Panc1 (cell line): ENCODE data around the gene FBXL2.

Source experiments
- POLR2AphosphoS5 ChIP-seq: IDR thresholded peaks from 2 replicates; pipeline ENCODE4 v1.6.1; 2012; ENCODE audit warnings: mild to moderate bottlenecking, low read depth, low read length, moderate library complexity
- SIN3A ChIP-seq: IDR thresholded peaks from 2 replicates; pipeline ENCODE4 v1.6.1; 2012; ENCODE audit warnings: low read depth, mild to moderate bottlenecking, low read length, moderate library complexity, borderline replicate concordance; ENCODE audit not compliant: insufficient read depth
- TF ChIP-seq, protein P1 (sequence below): fragments of 450-650 bp; IDR thresholded peaks from 2 replicates; pipeline ENCODE4 v1.5.1; 2017; ENCODE audit warnings: mild to moderate bottlenecking
- TF ChIP-seq, protein P2 (sequence below), 2 experiments: IDR thresholded peaks; 2 replicates each; pipeline ENCODE4 v1.6.1; 2011 to 2012; ENCODE audit warnings: low read depth in 2 of 2, control low read depth in 1 of 2, low read length in 1 of 2, mild to moderate bottlenecking in 1 of 2, moderate library complexity in 1 of 2; ENCODE audit not compliant: insufficient read depth in 1 of 2

- TF ChIP-seq, protein P1, sequence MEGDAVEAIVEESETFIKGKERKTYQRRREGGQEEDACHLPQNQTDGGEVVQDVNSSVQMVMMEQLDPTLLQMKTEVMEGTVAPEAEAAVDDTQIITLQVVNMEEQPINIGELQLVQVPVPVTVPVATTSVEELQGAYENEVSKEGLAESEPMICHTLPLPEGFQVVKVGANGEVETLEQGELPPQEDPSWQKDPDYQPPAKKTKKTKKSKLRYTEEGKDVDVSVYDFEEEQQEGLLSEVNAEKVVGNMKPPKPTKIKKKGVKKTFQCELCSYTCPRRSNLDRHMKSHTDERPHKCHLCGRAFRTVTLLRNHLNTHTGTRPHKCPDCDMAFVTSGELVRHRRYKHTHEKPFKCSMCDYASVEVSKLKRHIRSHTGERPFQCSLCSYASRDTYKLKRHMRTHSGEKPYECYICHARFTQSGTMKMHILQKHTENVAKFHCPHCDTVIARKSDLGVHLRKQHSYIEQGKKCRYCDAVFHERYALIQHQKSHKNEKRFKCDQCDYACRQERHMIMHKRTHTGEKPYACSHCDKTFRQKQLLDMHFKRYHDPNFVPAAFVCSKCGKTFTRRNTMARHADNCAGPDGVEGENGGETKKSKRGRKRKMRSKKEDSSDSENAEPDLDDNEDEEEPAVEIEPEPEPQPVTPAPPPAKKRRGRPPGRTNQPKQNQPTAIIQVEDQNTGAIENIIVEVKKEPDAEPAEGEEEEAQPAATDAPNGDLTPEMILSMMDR: no peak
- no peak for TF ChIP-seq SIN3A
- TF ChIP-seq POLR2AphosphoS5: no peak
- TF ChIP-seq, protein P2, sequence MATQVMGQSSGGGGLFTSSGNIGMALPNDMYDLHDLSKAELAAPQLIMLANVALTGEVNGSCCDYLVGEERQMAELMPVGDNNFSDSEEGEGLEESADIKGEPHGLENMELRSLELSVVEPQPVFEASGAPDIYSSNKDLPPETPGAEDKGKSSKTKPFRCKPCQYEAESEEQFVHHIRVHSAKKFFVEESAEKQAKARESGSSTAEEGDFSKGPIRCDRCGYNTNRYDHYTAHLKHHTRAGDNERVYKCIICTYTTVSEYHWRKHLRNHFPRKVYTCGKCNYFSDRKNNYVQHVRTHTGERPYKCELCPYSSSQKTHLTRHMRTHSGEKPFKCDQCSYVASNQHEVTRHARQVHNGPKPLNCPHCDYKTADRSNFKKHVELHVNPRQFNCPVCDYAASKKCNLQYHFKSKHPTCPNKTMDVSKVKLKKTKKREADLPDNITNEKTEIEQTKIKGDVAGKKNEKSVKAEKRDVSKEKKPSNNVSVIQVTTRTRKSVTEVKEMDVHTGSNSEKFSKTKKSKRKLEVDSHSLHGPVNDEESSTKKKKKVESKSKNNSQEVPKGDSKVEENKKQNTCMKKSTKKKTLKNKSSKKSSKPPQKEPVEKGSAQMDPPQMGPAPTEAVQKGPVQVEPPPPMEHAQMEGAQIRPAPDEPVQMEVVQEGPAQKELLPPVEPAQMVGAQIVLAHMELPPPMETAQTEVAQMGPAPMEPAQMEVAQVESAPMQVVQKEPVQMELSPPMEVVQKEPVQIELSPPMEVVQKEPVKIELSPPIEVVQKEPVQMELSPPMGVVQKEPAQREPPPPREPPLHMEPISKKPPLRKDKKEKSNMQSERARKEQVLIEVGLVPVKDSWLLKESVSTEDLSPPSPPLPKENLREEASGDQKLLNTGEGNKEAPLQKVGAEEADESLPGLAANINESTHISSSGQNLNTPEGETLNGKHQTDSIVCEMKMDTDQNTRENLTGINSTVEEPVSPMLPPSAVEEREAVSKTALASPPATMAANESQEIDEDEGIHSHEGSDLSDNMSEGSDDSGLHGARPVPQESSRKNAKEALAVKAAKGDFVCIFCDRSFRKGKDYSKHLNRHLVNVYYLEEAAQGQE (IDR thresholded peaks at IDR 0.05; ENCODE audit: insufficient read depth in 1 of 2, low read depth in 2 of 2, low read length in 1 of 2): no peak
Observed at GRCh38 chr3:33231756-33232465, 45.3 kb upstream of the FBXL2 start.
